ENCODE data around the gene C17orf67. TPM values are rescaled to one million over a fixed set of nuclear protein-coding genes. Genes with fewer than 3 reads are reported as not detected.

C17orf67 gene
- total and polyA plus RNA-seq, 2 of the 13 experiments (the other 11 are each of a cell fraction or from before 2014, with no cell fraction given) = 0.41 to 0.86 TPM

GRCh38 chr17:56779898-56780777 is 53.6 kb downstream of the C17orf67 start (continued):
- TF ChIP-seq FOXP4 (CRISPR knock-in tag; IDR thresholded peaks at IDR 0.05) (no peak), ZFP37 (CRISPR knock-in tag; IDR thresholded peaks at IDR 0.05; ENCODE audit: borderline replicate concordance) (no peak), ZFP82 (CRISPR knock-in tag; IDR thresholded peaks at IDR 0.05; ENCODE audit: borderline replicate concordance) (no peak), FOXP1 (IDR thresholded peaks at IDR 0.05) (no peak), FOXP1 (CRISPR knock-in tag; IDR thresholded peaks at IDR 0.05) (no peak), ONECUT2 (CRISPR knock-in tag; IDR thresholded peaks at IDR 0.05) (no peak), SMARCC2 (IDR thresholded peaks at IDR 0.05) (no peak), AGO2 (optimal IDR thresholded peaks at IDR 0.05; ENCODE audit: low read depth, low read length) (no peak), GMEB1 (CRISPR knock-in tag; IDR thresholded peaks at IDR 0.05; ENCODE audit: borderline replicate concordance) (no peak), ZSCAN5A (CRISPR knock-in tag; IDR thresholded peaks at IDR 0.05; ENCODE audit: borderline replicate concordance) (no peak), MNT (IDR thresholded peaks at IDR 0.05) (no peak), ZNF747 (CRISPR knock-in tag; IDR thresholded peaks at IDR 0.05; ENCODE audit: borderline replicate concordance) (peak; percentile 64; the same call in 1 of the 2 replicates), GPBP1L1 (CRISPR knock-in tag; IDR thresholded peaks at IDR 0.05) (no peak), RCOR2 (CRISPR knock-in tag; IDR thresholded peaks at IDR 0.05) (peak; percentile 51; the same call in 1 of the 2 replicates)
- TF ChIP-seq, protein P1, sequence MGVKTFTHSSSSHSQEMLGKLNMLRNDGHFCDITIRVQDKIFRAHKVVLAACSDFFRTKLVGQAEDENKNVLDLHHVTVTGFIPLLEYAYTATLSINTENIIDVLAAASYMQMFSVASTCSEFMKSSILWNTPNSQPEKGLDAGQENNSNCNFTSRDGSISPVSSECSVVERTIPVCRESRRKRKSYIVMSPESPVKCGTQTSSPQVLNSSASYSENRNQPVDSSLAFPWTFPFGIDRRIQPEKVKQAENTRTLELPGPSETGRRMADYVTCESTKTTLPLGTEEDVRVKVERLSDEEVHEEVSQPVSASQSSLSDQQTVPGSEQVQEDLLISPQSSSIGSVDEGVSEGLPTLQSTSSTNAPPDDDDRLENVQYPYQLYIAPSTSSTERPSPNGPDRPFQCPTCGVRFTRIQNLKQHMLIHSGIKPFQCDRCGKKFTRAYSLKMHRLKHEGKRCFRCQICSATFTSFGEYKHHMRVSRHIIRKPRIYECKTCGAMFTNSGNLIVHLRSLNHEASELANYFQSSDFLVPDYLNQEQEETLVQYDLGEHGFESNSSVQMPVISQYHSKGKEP (CRISPR knock-in tag; IDR thresholded peaks at IDR 0.05) = no peak
- TF ChIP-seq, protein P2, sequence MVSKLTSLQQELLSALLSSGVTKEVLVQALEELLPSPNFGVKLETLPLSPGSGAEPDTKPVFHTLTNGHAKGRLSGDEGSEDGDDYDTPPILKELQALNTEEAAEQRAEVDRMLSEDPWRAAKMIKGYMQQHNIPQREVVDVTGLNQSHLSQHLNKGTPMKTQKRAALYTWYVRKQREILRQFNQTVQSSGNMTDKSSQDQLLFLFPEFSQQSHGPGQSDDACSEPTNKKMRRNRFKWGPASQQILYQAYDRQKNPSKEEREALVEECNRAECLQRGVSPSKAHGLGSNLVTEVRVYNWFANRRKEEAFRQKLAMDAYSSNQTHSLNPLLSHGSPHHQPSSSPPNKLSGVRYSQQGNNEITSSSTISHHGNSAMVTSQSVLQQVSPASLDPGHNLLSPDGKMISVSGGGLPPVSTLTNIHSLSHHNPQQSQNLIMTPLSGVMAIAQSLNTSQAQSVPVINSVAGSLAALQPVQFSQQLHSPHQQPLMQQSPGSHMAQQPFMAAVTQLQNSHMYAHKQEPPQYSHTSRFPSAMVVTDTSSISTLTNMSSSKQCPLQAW (CRISPR knock-in tag; IDR thresholded peaks at IDR 0.05) = no peak
